Endothelial cell of umbilical vein (primary cell): ENCODE data around the gene IP6K3. TPM values are rescaled to one million over a fixed set of nuclear protein-coding genes. Genes with fewer than 3 reads are reported as not detected.

Experiments used
- BruUV-seq: library from RNA; stranded (reverse); fragments of 400-500 nt; replicated peaks from 2 replicates; lab custom pipeline; 2021; lab: Mats Ljungman, UMichigan
- CTCF ChIA-PET: fragments of 300-600, 350-600 bp; sonication (Branson Sonifier 250); formaldehyde crosslinking; loops from one replicate; lab custom pipeline; 2021; ENCODE audit warnings: antibody characterized with exemption, inconsistent platforms; lab: Charles Lee
- POLR2A ChIA-PET: fragments of 300-600, 350-600 bp; sonication (Branson Sonifier 250); formaldehyde crosslinking; loops from one replicate; lab custom pipeline; 2021; ENCODE audit warnings: antibody characterized with exemption, inconsistent platforms; lab: Charles Lee
- DNase-seq: peaks from one replicate; pipeline ENCODE4 v3.0.0-alpha.2; 2011; ENCODE audit warnings: low read depth, low spot score
- FAIRE-seq: peaks from 2 replicates; lab custom pipeline; 2011; peaks lifted over from hg19 to GRCh38; lab: Jason Lieb, UNC
- H2AFZ ChIP-seq: 2 replicates; pipeline ENCODE4 v1.6.0; 2012; ENCODE audit warnings: low read depth, low read length, control low read depth, inconsistent platforms
- H3K27ac ChIP-seq: 2 replicates; pipeline ENCODE4 v1.5.1; 2011; ENCODE audit warnings: low read depth, mild to moderate bottlenecking, control low read depth, low read length, moderate library complexity; ENCODE audit not compliant: insufficient read depth
- H3K27me3 ChIP-seq, 2 experiments: 2 replicates each; pipeline versions ENCODE4 v1.6.0 to v1.6.1; 2011; ENCODE audit warnings: low read length in 2 of 2, mixed read lengths in 1 of 2; ENCODE audit not compliant: control insufficient read depth in 2 of 2, insufficient read depth in 2 of 2
- H3K36me3 ChIP-seq, 2 experiments: 2 replicates in 1 of 2; 3 replicates in 1 of 2; pipeline ENCODE4 v1.5.1; 2011; ENCODE audit warnings: low read length in 2 of 2, mild to moderate bottlenecking in 1 of 2, moderate library complexity in 1 of 2; ENCODE audit not compliant: control insufficient read depth in 2 of 2, insufficient read depth in 2 of 2; ENCODE audit errors: extremely low read depth in 1 of 2
- H3K4me1 ChIP-seq: 3 replicates; pipeline ENCODE4 v1.5.1; 2011; ENCODE audit warnings: mild to moderate bottlenecking, low read length; ENCODE audit not compliant: control insufficient read depth, insufficient read depth; ENCODE audit errors: extremely low read depth
- H3K4me2 ChIP-seq: 2 replicates; pipeline ENCODE4 v1.6.1; 2011; ENCODE audit warnings: low read length, control low read depth, mixed read lengths; ENCODE audit not compliant: insufficient read depth
- H3K4me3 ChIP-seq, 3 experiments: fragments of 200-600 bp in 1 of 3; sonication (generic), shearing (Covaris generic) in 1 of 3; replicated peaks in 1 of 3; 2 replicates each; pipeline ENCODE4 v1.5.1; 2011 to 2016; ENCODE audit warnings: control low read depth in 3 of 3, low read length in 3 of 3, mild to moderate bottlenecking in 2 of 3, inconsistent platforms in 1 of 3, low read depth in 1 of 3, moderate library complexity in 1 of 3; ENCODE audit not compliant: insufficient read depth in 1 of 3
- H3K79me2 ChIP-seq: 2 replicates; pipeline ENCODE4 v1.6.0; 2012; ENCODE audit warnings: low read length, inconsistent platforms; ENCODE audit not compliant: control insufficient read depth, insufficient read depth
- H3K9ac ChIP-seq: replicated peaks from 2 replicates; pipeline ENCODE3; 2011; ENCODE audit warnings: low read length, control low read depth; ENCODE audit not compliant: insufficient read depth; ENCODE audit errors: extremely low read depth
- H3K9me1 ChIP-seq: replicated peaks from 3 replicates; pipeline ENCODE4 v1.6.0; 2011; ENCODE audit warnings: mild to moderate bottlenecking, low read length; ENCODE audit not compliant: control insufficient read depth, insufficient read depth; ENCODE audit errors: extremely low read depth
- H3K9me3 ChIP-seq: replicated peaks from 2 replicates; pipeline ENCODE4 v1.5.1; 2012; ENCODE audit warnings: low read length, inconsistent platforms; ENCODE audit not compliant: control insufficient read depth, insufficient read depth
- H4K20me1 ChIP-seq: replicated peaks from 2 replicates; pipeline ENCODE3; 2011; ENCODE audit warnings: mild to moderate bottlenecking, low read length; ENCODE audit not compliant: control insufficient read depth, insufficient read depth; ENCODE audit errors: extremely low read depth
- CTCF ChIP-seq, 2 donors: IDR thresholded peaks; 1 replicate in 1 of 2; 2 replicates in 1 of 2; pipeline ENCODE4 v1.5.1; 2011; ENCODE audit warnings: low read length in 2 of 2, mild to moderate bottlenecking in 2 of 2, moderate library complexity in 2 of 2, control low read depth in 1 of 2, inconsistent platforms in 1 of 2, low read depth in 1 of 2; ENCODE audit not compliant: insufficient read depth in 1 of 2; ENCODE audit errors: extremely low read depth in 1 of 2
- EZH2 ChIP-seq: IDR thresholded peaks from 2 replicates; pipeline ENCODE4 v1.6.1; 2012; ENCODE audit warnings: borderline replicate concordance, low read depth, mild to moderate bottlenecking, moderate library complexity, low read length, inconsistent platforms; ENCODE audit not compliant: severe bottlenecking
- FOS ChIP-seq: IDR thresholded peaks from 2 replicates; pipeline ENCODE4 v1.6.1; 2011; ENCODE audit warnings: mild to moderate bottlenecking, low read length, moderate library complexity, borderline replicate concordance; ENCODE audit not compliant: insufficient read depth
- GATA2 ChIP-seq: IDR thresholded peaks from 2 replicates; pipeline ENCODE4 v1.7.0; 2011; ENCODE audit warnings: low read depth, mild to moderate bottlenecking, moderate library complexity, mixed read lengths, low read length; ENCODE audit not compliant: insufficient read length, insufficient read depth
- JUN ChIP-seq: IDR thresholded peaks from 2 replicates; pipeline ENCODE4 v1.6.1; 2011; ENCODE audit warnings: borderline replicate concordance, low read depth; ENCODE audit not compliant: insufficient read length, insufficient read depth
- MAX ChIP-seq: IDR thresholded peaks from 2 replicates; pipeline ENCODE4 v1.6.1; 2011; ENCODE audit not compliant: insufficient read depth, insufficient read length
- MYC ChIP-seq: IDR thresholded peaks from one replicate; pipeline ENCODE4 v1.6.1; 2011; ENCODE audit warnings: mild to moderate bottlenecking, low read depth, low read length
- POLR2A ChIP-seq: IDR thresholded peaks from 2 replicates; pipeline ENCODE4 v1.6.1; 2012; ENCODE audit warnings: low read depth, mild to moderate bottlenecking, control low read depth, low read length
- POLR2AphosphoS5 ChIP-seq: IDR thresholded peaks from 2 replicates; pipeline ENCODE4 v1.6.1; 2012; ENCODE audit warnings: low read depth, mild to moderate bottlenecking, control low read depth, low read length, moderate library complexity; ENCODE audit not compliant: insufficient read depth
- dilution Hi-C: fragments of 300-500 bp; cut with MboI; formaldehyde crosslinking; loops from one replicate; pipeline ENCODE4 v1.15.0; 2019; ENCODE audit warnings: low sequenced_read_pairs; ENCODE audit not compliant: extremely low pct_ligation_motif_present
- intact Hi-C: fragments of 100-400 bp; cut with micrococcal nuclease; formaldehyde crosslinking; loops from one replicate; pipeline ENCODE4 v1.10.0; 2022
- polyA plus RNA-seq, 4 experiments: library from polyadenylated mRNA; depleted of rRNA in 3 of 4; stranded (reverse) in 3 of 4; unstranded in 1 of 4; fragments of >200 nt; gene quantifications; 2 replicates each; pipeline versions ENCODE4 v1.2.1 to v1.2.3, GENCODE V29; 2011 to 2012; ENCODE audit warnings: missing spikeins in 1 of 4
- total RNA-seq: library from RNA; stranded (reverse); gene quantifications from 2 replicates; pipeline ENCODE4 v1.2.3, GENCODE V29; 2021

Gene IP6K3
- total and polyA plus RNA-seq, 2 donors (not counting 3 experiments of a cell fraction or from before 2014, with no cell fraction given) = not detected

GRCh38 chr6:33740794-33741193, 5.9 kb downstream of the IP6K3 start:
- H4K20me1 ChIP-seq = no peaks in the 10 kb centered on the region
- ChIA-PET POLR2A (no interaction called here), CTCF (no interaction called here)
- FAIRE-seq (no peak), DNase-seq (no peak)
- H3K9me1 ChIP-seq = no peaks in the 10 kb centered on the region
- intact Hi-C loops = no loop called here
- dilution Hi-C loops = no loop called here
- no TSS peak for BruUV-seq
- H3K79me2 ChIP-seq = no peaks in the 10 kb centered on the region
- no peak overlapping the region for H3K4me3 ChIP-seq
- TF ChIP-seq MAX = no peak
- no peak for TF ChIP-seq POLR2AphosphoS5
- no peak for TF ChIP-seq POLR2A
- TF ChIP-seq JUN = no peak
- no peak for TF ChIP-seq EZH2
- TF ChIP-seq CTCF (IDR thresholded peaks at IDR 0.05; ENCODE audit: extremely low read depth in 1 of 2, insufficient read depth in 1 of 2, low read depth in 1 of 2, low read length in 2 of 2) = no peak
- no peak for TF ChIP-seq MYC
- no peak for TF ChIP-seq GATA2
- TF ChIP-seq FOS = no peak
- H2AFZ ChIP-seq = no peak overlapping the region
- peaks cover 4 to 6% of the 10 kb centered on the region in 2 experiments for H3K27me3 ChIP-seq
- no peak overlapping the region for H3K4me2 ChIP-seq
- H3K27ac ChIP-seq = no peak overlapping the region
- H3K36me3 ChIP-seq = no peaks in the 10 kb centered on the region
- H3K9ac ChIP-seq = no peak overlapping the region
- H3K9me3 ChIP-seq = no peaks in the 10 kb centered on the region
- no peaks in the 10 kb centered on the region for H3K4me1 ChIP-seq
